Activated T-helper 1 cell treated with Interleukin-2 at 50 U/mL for 16 hours (primary cell): Measurements from ENCODE around the gene ARHGAP22.

Source experiments
- DNase-seq: peaks from one replicate; pipeline ENCODE4 v3.0.0-alpha.2; 2020; ENCODE audit warnings: low read depth

The ARHGAP22 gene

DNA sequence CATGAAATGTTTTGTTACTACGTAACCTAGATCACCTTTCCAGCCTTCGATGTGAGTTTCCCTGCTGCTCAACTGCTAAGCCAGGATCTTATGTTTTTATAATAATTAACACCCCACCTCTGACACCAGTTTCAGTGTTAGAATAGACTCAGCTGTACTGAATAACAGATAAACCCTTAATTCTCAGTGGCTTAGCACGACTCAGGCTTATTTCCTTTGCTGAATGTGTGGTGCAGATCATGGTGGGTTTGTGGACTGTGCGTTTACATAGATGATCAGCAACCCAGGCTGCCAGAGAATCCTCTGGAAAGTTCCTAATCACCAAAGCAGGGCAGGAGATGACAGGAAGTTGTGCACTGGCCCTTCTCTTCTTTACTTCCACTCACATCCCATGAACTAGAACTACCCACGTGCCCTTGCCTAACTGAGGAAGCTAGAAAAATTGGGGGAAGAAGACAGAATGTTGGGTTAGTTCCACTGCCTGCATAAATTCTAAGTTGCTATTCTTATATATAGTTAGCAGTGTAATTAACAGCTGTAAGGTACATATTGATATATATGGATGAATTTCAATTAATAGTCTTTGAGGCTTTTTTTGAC lies 186.6 kb downstream of the ARHGAP22 start:
- no peak for DNase-seq

- no peak for DNase-seq
Observed at GRCh38 chr10:48417374-48417773, 187.5 kb downstream of the ARHGAP22 start.

GRCh38 chr10:48416584-48417232 lies 188.2 kb downstream of the ARHGAP22 start:
- no peak for DNase-seq

DNA sequence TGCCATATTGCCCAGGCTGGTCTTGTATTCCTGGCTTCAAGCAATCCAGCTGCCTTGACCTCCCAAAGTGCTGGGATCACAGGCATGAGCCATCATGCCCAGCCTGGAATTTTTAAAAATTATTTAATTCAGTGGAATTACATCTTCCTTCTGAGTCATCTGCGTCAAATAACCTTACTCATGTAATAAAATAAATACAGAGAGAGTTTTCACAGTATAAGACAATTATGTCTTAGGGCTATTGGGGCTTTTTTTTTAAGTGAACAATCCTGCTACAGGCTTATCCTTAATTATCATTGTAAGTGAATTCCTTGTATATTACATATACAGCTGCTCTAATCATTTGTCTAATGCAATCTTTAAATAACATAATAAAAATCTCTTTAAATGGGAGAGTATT lies 190.1 kb downstream of the ARHGAP22 start:
- no peak for DNase-seq

GRCh38 chr10:48414160-48414559 lies 190.7 kb downstream of the ARHGAP22 start:
- DNase-seq = no peak

DNA sequence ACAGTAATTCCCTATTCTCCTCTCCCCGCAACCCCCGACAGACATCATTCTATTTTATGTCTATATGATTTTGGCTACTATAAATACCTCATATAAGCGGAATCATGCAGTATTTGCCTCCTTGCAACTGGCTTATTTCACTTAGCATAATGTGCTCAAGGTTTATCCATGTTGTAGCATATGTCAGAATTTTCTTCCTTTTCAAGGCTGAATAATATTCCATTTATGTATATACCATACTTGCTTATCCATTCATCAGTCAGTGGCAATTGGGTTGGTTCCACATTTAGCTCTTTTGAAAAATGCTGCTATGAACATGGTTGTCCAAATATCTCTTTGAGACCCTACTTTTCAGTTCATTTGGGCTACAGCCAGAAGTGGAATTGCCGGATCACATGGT lies 191.9 kb downstream of the ARHGAP22 start:
- no peak for DNase-seq

- DNase-seq = no peak
Observed at GRCh38 chr10:48412081-48412480, 192.8 kb downstream of the ARHGAP22 start.

DNA sequence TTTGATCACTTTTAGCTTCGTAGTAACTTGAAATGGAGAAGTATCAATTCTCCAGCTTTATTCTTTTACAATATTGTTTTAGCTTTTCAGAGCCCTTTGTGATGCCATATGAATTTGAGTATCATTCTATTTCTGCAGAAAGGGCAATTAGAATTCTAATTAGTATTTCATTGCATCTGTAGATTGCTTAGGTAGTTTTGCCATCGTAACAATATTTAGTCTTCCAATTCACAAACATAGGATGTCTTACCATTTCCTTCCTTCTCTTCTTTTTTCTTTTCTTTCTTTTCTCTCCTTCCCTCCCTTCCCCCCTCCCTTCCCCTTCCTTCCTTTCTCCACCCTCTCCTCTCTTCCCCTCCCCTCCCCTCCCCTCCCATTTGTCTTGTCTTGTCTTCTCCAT lies 193.4 kb downstream of the ARHGAP22 start:
- DNase-seq = no peak

DNA sequence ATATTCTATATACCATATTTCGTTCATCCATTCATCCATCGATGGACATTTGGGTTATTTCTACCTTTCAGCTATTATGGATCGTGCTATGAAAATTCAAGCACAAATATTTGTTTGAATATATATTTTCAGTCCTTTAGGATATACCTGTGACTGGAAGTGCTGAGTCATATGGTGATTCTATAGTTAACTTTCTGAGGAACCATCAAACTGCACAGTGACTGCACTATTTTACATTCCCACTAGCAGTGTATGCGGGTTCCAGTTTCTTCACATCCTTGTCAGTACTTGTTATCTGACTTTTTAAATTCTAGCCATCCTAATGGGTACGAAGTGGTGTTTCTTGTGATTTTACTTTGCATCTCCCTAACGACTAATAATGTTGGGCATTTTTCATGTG lies 194.4 kb downstream of the ARHGAP22 start:
- DNase-seq = no peak

DNA sequence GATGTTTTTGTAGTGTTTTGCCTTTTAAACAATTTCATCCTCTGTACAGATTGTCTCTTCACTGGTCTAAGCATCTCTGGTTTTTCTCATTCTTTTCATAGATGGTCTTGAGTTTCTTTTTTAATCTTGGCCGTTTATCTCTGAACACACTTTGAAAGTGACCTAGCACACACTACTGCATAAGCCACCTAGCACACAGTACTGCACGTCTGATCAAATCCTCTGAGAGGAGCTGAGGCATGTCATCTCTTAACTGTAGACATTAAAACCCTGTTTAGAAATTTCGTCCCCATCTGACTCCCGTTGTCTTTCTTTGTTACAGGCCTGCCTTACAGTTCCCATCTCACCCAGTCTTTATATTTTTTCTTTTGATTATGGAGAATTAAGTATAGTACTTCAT lies 198.2 kb downstream of the ARHGAP22 start:
- no peak for DNase-seq

- DNase-seq = no peak
Observed at GRCh38 chr10:48406204-48406603, 198.7 kb downstream of the ARHGAP22 start.

DNA sequence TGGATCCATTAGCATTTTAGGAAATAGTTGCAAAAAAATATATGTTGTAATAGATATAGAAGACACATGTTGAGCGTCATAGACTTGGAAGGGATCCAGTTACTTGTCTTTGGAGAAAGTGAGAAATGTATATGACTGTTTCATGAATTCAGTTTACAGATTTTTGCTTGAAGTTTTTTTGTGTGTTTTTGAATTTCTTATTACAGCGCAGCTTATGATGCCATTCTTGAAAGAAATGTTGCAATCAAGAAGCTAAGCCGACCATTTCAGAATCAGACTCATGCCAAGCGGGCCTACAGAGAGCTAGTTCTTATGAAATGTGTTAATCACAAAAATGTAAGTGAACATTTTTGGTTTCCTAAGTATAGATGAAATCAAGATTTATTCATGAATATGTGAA lies 200.2 kb downstream of the ARHGAP22 start:
- no peak for DNase-seq

DNA sequence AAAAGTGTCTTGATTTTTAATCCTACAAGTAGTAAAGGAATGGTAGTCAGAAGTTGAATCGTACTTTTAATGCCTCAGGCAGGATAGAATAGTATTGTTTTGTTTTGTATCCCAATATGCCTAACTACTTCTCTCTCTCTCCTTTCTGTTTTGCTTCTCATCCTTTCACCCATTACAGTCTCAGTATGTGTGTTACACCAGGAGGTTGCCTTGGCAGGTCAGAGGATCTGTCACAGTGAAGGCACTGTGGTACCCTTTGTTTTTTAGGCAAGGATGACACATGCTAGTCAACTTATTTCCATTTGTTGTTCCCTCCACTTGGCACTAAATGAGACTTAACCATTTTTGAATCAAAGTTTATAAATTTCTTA lies 204.0 kb downstream of the ARHGAP22 start:
- DNase-seq = no peak

GRCh38 chr10:48400129-48400849 lies 204.6 kb downstream of the ARHGAP22 start:
- no peak for DNase-seq

DNA sequence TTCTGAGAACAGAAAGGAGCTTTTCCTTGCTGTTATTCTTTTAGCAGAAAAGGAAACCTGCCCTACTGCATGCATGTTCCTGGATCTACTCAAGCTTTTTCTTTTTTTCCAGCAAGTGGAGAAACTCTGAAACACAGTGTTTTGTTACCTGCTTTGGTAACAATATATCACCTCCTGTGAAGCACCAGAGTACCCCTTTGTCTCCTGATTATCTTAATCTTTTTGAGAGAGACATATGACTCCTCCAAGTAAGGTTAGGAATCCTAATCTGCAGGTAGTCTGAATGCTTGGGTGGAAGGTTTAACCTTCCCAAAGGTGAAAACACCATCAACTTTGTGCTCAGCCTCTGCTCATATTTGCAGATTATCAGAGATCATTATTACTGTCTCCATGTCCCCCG lies 205.3 kb downstream of the ARHGAP22 start:
- DNase-seq = no peak

GRCh38 chr10:48399056-48399541 lies 205.8 kb downstream of the ARHGAP22 start:
- no peak for DNase-seq

DNA sequence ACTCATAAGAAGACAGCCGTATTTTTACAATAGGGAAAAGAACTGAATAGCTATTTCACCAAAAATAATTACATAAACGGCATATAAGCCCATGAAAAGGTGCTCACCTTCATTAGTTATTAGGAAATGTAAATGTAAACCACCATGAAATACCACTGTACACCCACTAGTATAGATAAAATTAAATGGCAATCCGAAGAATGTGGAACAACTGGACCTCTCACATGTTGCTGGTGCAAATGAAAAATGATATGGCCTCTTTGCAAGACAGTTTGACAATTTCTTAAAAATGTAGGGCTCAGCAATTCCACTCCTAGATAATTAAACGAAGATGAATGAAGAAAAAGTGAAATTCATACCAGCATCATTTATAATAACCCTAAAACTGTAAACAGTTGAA lies 206.6 kb downstream of the ARHGAP22 start:
- DNase-seq = no peak
